Liver (tissue), 9 donors: ENCODE results near the gene UPK1A. TPM values are rescaled to one million over a fixed set of nuclear protein-coding genes. Genes with fewer than 3 reads are reported as not detected.

ENCODE experiments used
- DNase-seq: peaks from one replicate; pipeline ENCODE4 v3.0.0-alpha.2; 2017; ENCODE audit warnings: low spot score
- H3K27ac ChIP-seq, 2 donors: one replicate each; pipeline ENCODE4 v1.7.0; 2013; ENCODE audit warnings: inconsistent platforms in 2 of 2, low read length in 2 of 2, control low read depth in 1 of 2, low read depth in 1 of 2, mild to moderate bottlenecking in 1 of 2
- H3K27me3 ChIP-seq, 4 donors: one replicate each; pipeline versions ENCODE4 v1.6.1 to v1.7.0; 2013; ENCODE audit warnings: low read length in 3 of 4, inconsistent platforms in 1 of 4, mild to moderate bottlenecking in 1 of 4, moderate library complexity in 1 of 4; ENCODE audit not compliant: control insufficient read depth in 4 of 4, insufficient read depth in 4 of 4
- H3K36me3 ChIP-seq, 4 donors: one replicate each; pipeline versions ENCODE4 v1.6.1 to v1.7.0; 2013; ENCODE audit warnings: low read length in 3 of 4, mild to moderate bottlenecking in 3 of 4, low read depth in 1 of 4, moderate library complexity in 1 of 4; ENCODE audit not compliant: control insufficient read depth in 4 of 4, insufficient read depth in 3 of 4
- H3K4me1 ChIP-seq, 4 donors: one replicate each; pipeline versions ENCODE4 v1.6.1 to v1.7.0; 2013; ENCODE audit warnings: low read length in 3 of 4, mild to moderate bottlenecking in 3 of 4, moderate library complexity in 1 of 4; ENCODE audit not compliant: control insufficient read depth in 4 of 4, insufficient read depth in 4 of 4
- H3K4me3 ChIP-seq, 3 donors: one replicate each; pipeline versions ENCODE4 v1.6.1 to v1.7.0; 2013; ENCODE audit warnings: low read length in 3 of 3, control low read depth in 1 of 3, low read depth in 1 of 3, mild to moderate bottlenecking in 1 of 3
- H3K9ac ChIP-seq, 2 donors: one replicate each; pipeline ENCODE4 v1.7.0; 2013; ENCODE audit warnings: low read length in 2 of 2, mild to moderate bottlenecking in 2 of 2, moderate library complexity in 2 of 2, control low read depth in 1 of 2, low read depth in 1 of 2
- H3K9me3 ChIP-seq, 4 donors: one replicate each; pipeline versions ENCODE4 v1.6.1 to v1.7.0; 2013; ENCODE audit warnings: low read length in 3 of 4; ENCODE audit not compliant: control insufficient read depth in 4 of 4
- ATF3 ChIP-seq: IDR thresholded peaks from 2 replicates; pipeline ENCODE4 v1.6.1; 2016; ENCODE audit warnings: antibody characterized with exemption
- CTCF ChIP-seq: fragments of 150-350 bp; IDR thresholded peaks from 2 replicates; pipeline ENCODE4 v1.5.1; 2017; ENCODE audit warnings: improper control_type of control experiment, low read depth, low read length; ENCODE audit not compliant: missing input control
- EGR1 ChIP-seq, 2 donors: IDR thresholded peaks; 2 replicates each; pipeline ENCODE4 v1.6.1; 2016 to 2018; ENCODE audit warnings: antibody characterized with exemption in 2 of 2, low read depth in 2 of 2
- FOXA1 ChIP-seq: IDR thresholded peaks from 2 replicates; pipeline ENCODE4 v1.6.1; 2016; ENCODE audit warnings: antibody characterized with exemption
- FOXA2 ChIP-seq: IDR thresholded peaks from 2 replicates; pipeline ENCODE4 v1.6.1; 2016; ENCODE audit warnings: antibody characterized with exemption
- GABPA ChIP-seq, 2 donors: IDR thresholded peaks in 1 of 2; conservative IDR thresholded peaks in 1 of 2; 2 replicates each; pipeline ENCODE4 v1.6.1; 2016; ENCODE audit warnings: antibody characterized with exemption in 2 of 2, mild to moderate bottlenecking in 1 of 2, moderate library complexity in 1 of 2
- HNF4A ChIP-seq, 2 donors: conservative IDR thresholded peaks; 2 replicates each; pipeline ENCODE4 v1.6.1; 2016; ENCODE audit warnings: antibody characterized with exemption in 2 of 2, mild to moderate bottlenecking in 2 of 2
- HNF4G ChIP-seq: IDR thresholded peaks from 2 replicates; pipeline ENCODE4 v1.6.1; 2016; ENCODE audit warnings: antibody characterized with exemption
- JUND ChIP-seq, 2 donors: IDR thresholded peaks; 2 replicates each; pipeline ENCODE4 v1.6.1; 2016; ENCODE audit warnings: antibody characterized with exemption in 2 of 2
- MAX ChIP-seq: IDR thresholded peaks from 2 replicates; pipeline ENCODE4 v1.6.1; 2016; ENCODE audit warnings: antibody characterized with exemption
- NR2F2 ChIP-seq: IDR thresholded peaks from 2 replicates; pipeline ENCODE4 v1.6.1; 2016; ENCODE audit warnings: antibody characterized with exemption
- RAD21 ChIP-seq, 2 donors: IDR thresholded peaks; 2 replicates each; pipeline ENCODE4 v1.6.1; 2016; ENCODE audit warnings: antibody characterized with exemption in 2 of 2, mild to moderate bottlenecking in 2 of 2
- RXRA ChIP-seq, 2 donors: IDR thresholded peaks; 2 replicates each; pipeline ENCODE4 v1.6.1; 2017 to 2018; ENCODE audit warnings: antibody characterized with exemption in 2 of 2, mild to moderate bottlenecking in 1 of 2
- SP1 ChIP-seq: IDR thresholded peaks from 2 replicates; pipeline ENCODE4 v1.6.1; 2018; ENCODE audit warnings: antibody characterized with exemption, mild to moderate bottlenecking
- TAF1 ChIP-seq: conservative IDR thresholded peaks from 2 replicates; pipeline ENCODE4 v1.6.1; 2016; ENCODE audit warnings: antibody characterized with exemption, mild to moderate bottlenecking
- YY1 ChIP-seq: IDR thresholded peaks from 2 replicates; pipeline ENCODE4 v1.6.1; 2016; ENCODE audit warnings: antibody characterized with exemption, mild to moderate bottlenecking
- ZBTB33 ChIP-seq: IDR thresholded peaks from 2 replicates; pipeline ENCODE4 v1.6.1; 2016; ENCODE audit warnings: antibody characterized with exemption
- WGBS: extraction: QIAGEN DNeasy Blood & Tissue Kit; methylation state at CpG from one replicate; pipeline ENCODE4 v1.1.7; 2013; 5-methylcytosine and 5-hydroxymethylcytosine counted together
- polyA plus RNA-seq, 2 donors: library from polyadenylated mRNA; stranded (reverse) in 1 of 2; unstranded in 1 of 2; fragments of 200-250 nt in 1 of 2; fragments of >200 nt in 1 of 2; fragmentation: Nextera tagmentation in 1 of 2; extraction: Ambion mirVana in 1 of 2; gene quantifications; one replicate each; pipeline versions ENCODE4 v1.2.1 to v1.2.3, GENCODE V29; 2013 to 2015
- total RNA-seq, 2 donors: library from RNA; depleted of rRNA; stranded (reverse); fragments of >200 nt; gene quantifications; one replicate each; pipeline ENCODE4 v1.2.3, GENCODE V29; 2014
- TF ChIP-seq, protein P1 (sequence below): IDR thresholded peaks from 2 replicates; pipeline ENCODE4 v1.6.1; 2016; ENCODE audit warnings: antibody characterized with exemption, mild to moderate bottlenecking
- donor health status: healthy.
- donor health status: healthy.
- donor health status: healthy.
- donor health status: healthy.
- donor health status: healthy.

UPK1A gene
- total and polyA plus RNA-seq, 4 donors, result 0.10 to 0.56 TPM; not detected in 2

- TF ChIP-seq RAD21 (IDR thresholded peaks at IDR 0.05), result peak; percentile 80 to 83
- TF ChIP-seq HNF4A (conservative IDR thresholded peaks at IDR 0.05), result no peak
- peak; percentile 6 for TF ChIP-seq TAF1
- TF ChIP-seq FOXA2, result no peak
- no peak for TF ChIP-seq JUND (IDR thresholded peaks at IDR 0.05)
- peak; percentile 12 for TF ChIP-seq NR2F2
- no peak for TF ChIP-seq ZBTB33
- TF ChIP-seq GABPA (IDR thresholded peaks at IDR 0.05 in 1 of 2, conservative IDR thresholded peaks at IDR 0.05 in 1 of 2), result no peak
Observed at GRCh38 chr19:35716801-35717664, 50.7 kb downstream of the UPK1A start (continued).

DNA sequence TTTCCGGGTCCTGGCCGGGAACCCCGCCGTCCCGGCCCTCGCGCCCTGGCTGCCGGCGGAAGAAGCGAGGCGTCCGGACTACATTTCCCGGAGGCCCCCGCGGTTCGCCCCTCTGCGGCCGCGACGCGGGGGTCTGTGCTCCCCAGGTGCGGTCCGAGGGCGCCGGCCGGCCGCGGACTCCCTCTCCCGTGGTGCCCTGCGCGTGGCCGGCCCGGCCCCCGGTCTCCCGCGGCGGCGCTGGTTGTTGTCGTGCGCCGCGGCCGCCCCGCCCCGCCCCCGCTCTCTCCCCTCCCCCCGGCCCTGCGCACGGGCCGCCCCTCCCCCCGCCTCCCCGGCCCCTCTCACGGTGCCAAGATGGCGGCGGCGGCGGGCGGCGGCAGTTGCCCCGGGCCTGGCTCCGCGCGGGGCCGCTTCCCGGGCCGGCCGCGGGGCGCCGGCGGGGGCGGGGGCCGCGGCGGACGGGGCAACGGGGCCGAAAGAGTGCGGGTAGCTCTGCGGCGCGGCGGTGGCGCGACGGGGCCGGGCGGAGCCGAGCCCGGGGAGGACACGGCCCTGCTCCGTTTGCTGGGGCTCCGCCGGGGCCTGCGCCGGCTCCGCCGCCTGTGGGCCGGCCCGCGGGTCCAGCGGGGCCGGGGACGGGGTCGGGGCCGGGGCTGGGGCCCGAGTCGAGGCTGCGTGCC, 51.5 kb downstream of the UPK1A start, which contains the start of gene KMT2B:
Gene KMT2B (plus strand): TSS at position 339 of the 680 bp plus-strand sequence. CDS start 16 bp downstream, at position 355.
- 1% methylated on average over 109 of the region's 109 CpGs for WGBS
- Histone ChIP-seq H3K27me3 (no peaks in the 10 kb centered on the region), H3K36me3 (peaks cover 11 to 19% (median 14%) of the 10 kb centered on the region in 4 donors), H3K9me3 (no peaks in the 10 kb centered on the region), H3K9ac (peak within 1 kb of the TSS; percentile 32 to 80), H3K4me1 (peaks cover 12 to 34% (median 25%) of the 10 kb centered on the region in 4 donors), H3K27ac (peak within 1 kb of the TSS; percentile 75 to 86), H3K4me3 (peak within 1 kb of the TSS; percentile 90 to 98 (median 91))
- TF ChIP-seq GABPA (IDR thresholded peaks at IDR 0.05 in 1 of 2, conservative IDR thresholded peaks at IDR 0.05 in 1 of 2) (peak in 1 of 2 donors; percentile 81), HNF4A (conservative IDR thresholded peaks at IDR 0.05) (no peak)
- DNase-seq, result peak; percentile 90

DNA sequence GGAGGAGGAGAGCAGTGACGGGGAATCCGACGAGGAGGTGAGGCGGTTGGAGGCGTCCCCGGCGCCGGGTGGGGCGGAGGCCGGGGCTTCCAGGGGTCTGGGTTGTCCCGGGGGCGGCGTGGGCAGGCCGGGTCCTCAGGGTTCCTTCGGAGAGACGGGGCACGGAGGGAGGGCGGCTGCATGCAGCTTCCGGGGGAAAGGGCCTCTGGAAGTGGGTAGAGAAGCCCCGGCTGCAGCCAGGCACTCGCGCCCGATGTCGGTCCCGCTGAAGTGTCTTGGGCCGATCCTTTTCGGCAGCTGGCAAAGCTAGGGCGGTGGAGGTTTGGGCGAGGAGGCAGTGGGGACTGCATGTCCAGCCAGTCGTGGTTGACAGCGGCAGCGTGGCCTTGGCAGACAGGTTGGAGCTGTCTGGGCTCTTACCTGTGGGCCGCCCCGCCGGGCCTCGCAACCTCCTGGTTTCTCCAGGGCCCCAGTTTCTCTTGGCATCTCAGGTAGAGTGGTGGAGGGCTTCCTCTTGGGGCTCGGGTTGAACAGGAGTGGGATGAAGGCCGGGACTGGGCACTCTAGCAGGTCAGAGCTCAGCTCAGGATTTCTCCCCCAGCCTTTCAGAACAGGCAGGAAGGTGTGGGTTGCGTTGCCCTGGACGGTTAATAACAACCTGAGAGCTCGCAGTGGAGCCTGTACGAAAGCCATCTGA, 52.2 kb downstream of the UPK1A start:
- Histone ChIP-seq H3K9me3 (no peaks in the 10 kb centered on the region), H3K4me1 (peaks cover 12 to 34% (median 25%) of the 10 kb centered on the region in 4 donors), H3K36me3 (peaks cover 17 to 26% (median 20%) of the 10 kb centered on the region in 4 donors), H3K4me3 (peak overlapping the region; percentile 90 to 98 (median 91)), H3K9ac (peak overlapping the region; percentile 32 to 80), H3K27me3 (no peaks in the 10 kb centered on the region), H3K27ac (peak overlapping the region; percentile 66 to 68)
- peak; percentile 57 for DNase-seq
- under 1% methylated on average over 42 of the region's 42 CpGs for WGBS
- TF ChIP-seq, protein P1, sequence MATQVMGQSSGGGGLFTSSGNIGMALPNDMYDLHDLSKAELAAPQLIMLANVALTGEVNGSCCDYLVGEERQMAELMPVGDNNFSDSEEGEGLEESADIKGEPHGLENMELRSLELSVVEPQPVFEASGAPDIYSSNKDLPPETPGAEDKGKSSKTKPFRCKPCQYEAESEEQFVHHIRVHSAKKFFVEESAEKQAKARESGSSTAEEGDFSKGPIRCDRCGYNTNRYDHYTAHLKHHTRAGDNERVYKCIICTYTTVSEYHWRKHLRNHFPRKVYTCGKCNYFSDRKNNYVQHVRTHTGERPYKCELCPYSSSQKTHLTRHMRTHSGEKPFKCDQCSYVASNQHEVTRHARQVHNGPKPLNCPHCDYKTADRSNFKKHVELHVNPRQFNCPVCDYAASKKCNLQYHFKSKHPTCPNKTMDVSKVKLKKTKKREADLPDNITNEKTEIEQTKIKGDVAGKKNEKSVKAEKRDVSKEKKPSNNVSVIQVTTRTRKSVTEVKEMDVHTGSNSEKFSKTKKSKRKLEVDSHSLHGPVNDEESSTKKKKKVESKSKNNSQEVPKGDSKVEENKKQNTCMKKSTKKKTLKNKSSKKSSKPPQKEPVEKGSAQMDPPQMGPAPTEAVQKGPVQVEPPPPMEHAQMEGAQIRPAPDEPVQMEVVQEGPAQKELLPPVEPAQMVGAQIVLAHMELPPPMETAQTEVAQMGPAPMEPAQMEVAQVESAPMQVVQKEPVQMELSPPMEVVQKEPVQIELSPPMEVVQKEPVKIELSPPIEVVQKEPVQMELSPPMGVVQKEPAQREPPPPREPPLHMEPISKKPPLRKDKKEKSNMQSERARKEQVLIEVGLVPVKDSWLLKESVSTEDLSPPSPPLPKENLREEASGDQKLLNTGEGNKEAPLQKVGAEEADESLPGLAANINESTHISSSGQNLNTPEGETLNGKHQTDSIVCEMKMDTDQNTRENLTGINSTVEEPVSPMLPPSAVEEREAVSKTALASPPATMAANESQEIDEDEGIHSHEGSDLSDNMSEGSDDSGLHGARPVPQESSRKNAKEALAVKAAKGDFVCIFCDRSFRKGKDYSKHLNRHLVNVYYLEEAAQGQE, result no peak
- TF ChIP-seq NR2F2 (no peak), ATF3 (no peak), CTCF (no peak), TAF1 (no peak), GABPA (IDR thresholded peaks at IDR 0.05 in 1 of 2, conservative IDR thresholded peaks at IDR 0.05 in 1 of 2) (no peak), FOXA1 (no peak), FOXA2 (no peak), HNF4A (conservative IDR thresholded peaks at IDR 0.05) (no peak), HNF4G (no peak), YY1 (no peak), RXRA (IDR thresholded peaks at IDR 0.05) (no peak), MAX (no peak), EGR1 (IDR thresholded peaks at IDR 0.05; ENCODE audit: low read depth in 2 of 2) (no peak), SP1 (no peak)
